Spinal cord (tissue), 10 donors: ENCODE data around the gene ATP6V1C2. TPM values are rescaled to one million over a fixed set of nuclear protein-coding genes. Genes with fewer than 3 reads are reported as not detected.

Source experiments
- DNase-seq, 6 donors: peaks; one replicate each; pipeline versions ENCODE4 v3.0.0 to v3.0.0-alpha.2; 2013 to 2015; ENCODE audit warnings: low spot score in 6 of 6, low read depth in 4 of 6
- H3K27ac ChIP-seq: one replicate; pipeline ENCODE4 v1.5.1; 2013; ENCODE audit warnings: low read depth, low read length, control low read depth
- H3K27me3 ChIP-seq: one replicate; pipeline ENCODE4 v1.6.1; 2013; ENCODE audit warnings: low read length; ENCODE audit not compliant: control insufficient read depth, insufficient read depth
- H3K36me3 ChIP-seq: one replicate; pipeline ENCODE4 v1.6.1; 2013; ENCODE audit warnings: low read length; ENCODE audit not compliant: control insufficient read depth, insufficient read depth
- H3K4me1 ChIP-seq: one replicate; pipeline ENCODE4 v1.6.1; 2013; ENCODE audit warnings: low read length; ENCODE audit not compliant: control insufficient read depth, insufficient read depth
- H3K4me3 ChIP-seq: one replicate; pipeline ENCODE4 v1.5.1; 2013; ENCODE audit warnings: low read depth, low read length, control low read depth
- H3K9me3 ChIP-seq: one replicate; pipeline ENCODE4 v1.6.1; 2013; ENCODE audit warnings: low read length; ENCODE audit not compliant: control insufficient read depth, insufficient read depth
- WGBS: methylation state at CpG from one replicate; pipeline ENCODE4 v1.1.5; 2013; ENCODE audit warnings: missing lambda C conversion rate; ENCODE audit not compliant: insufficient coverage; 5-methylcytosine and 5-hydroxymethylcytosine counted together
- polyA plus RNA-seq, 2 donors: library from polyadenylated mRNA; unstranded; fragments of 120-200 nt; gene quantifications; one replicate each; pipeline ENCODE4 v1.2.1, GENCODE V29; 2013; ENCODE audit not compliant: insufficient read length in 2 of 2
- total RNA-seq, 2 donors: library from RNA; depleted of rRNA in 1 of 2; stranded (reverse); fragments of 120-200 nt in 1 of 2; fragments of >200 nt in 1 of 2; gene quantifications; one replicate each; pipeline versions ENCODE4 v1.2.3 to v1.2.4, GENCODE V29; 2013 to 2014
- donor health status: healthy.

ATP6V1C2 gene
- total and polyA plus RNA-seq, 4 donors = 0.77 to 3.5 (median 1.7) TPM

- 84% methylated on average over 13 of the region's 13 CpGs for WGBS
- no peak for DNase-seq
Measured at GRCh38 chr2:10772868-10773215, 51.4 kb downstream of the ATP6V1C2 start.

GRCh38 chr2:10773821-10774341 is 52.5 kb downstream of the ATP6V1C2 start:
- 59% methylated on average over 8 of the region's 8 CpGs for WGBS
- Histone ChIP-seq H3K27ac (no peak overlapping the region), H3K27me3 (no peaks in the 10 kb centered on the region), H3K4me3 (no peak overlapping the region), H3K4me1 (peaks cover 19% of the 10 kb centered on the region), H3K36me3 (peaks cover 37% of the 10 kb centered on the region), H3K9me3 (no peaks in the 10 kb centered on the region)
- no peak for DNase-seq

More at GRCh38 chr2:10772868-10773215, 51.4 kb downstream of the ATP6V1C2 start:
- Histone ChIP-seq H3K36me3 (peaks cover 28% of the 10 kb centered on the region), H3K27me3 (no peaks in the 10 kb centered on the region), H3K9me3 (no peaks in the 10 kb centered on the region), H3K4me1 (peaks cover 19% of the 10 kb centered on the region), H3K27ac (no peak overlapping the region), H3K4me3 (no peak overlapping the region)

GRCh38 chr2:10774394-10774793 is 53.0 kb downstream of the ATP6V1C2 start:
- H3K4me1 ChIP-seq = peaks cover 19% of the 10 kb centered on the region
- no peak overlapping the region for H3K4me3 ChIP-seq
- DNase-seq = no peak
- 82% methylated on average over 3 of the region's 6 CpGs for WGBS
- H3K27me3 ChIP-seq = no peaks in the 10 kb centered on the region
- H3K9me3 ChIP-seq = no peaks in the 10 kb centered on the region
- peaks cover 37% of the 10 kb centered on the region for H3K36me3 ChIP-seq
- H3K27ac ChIP-seq = no peak overlapping the region

- Histone ChIP-seq H3K27ac (no peak overlapping the region), H3K27me3 (no peaks in the 10 kb centered on the region), H3K9me3 (no peaks in the 10 kb centered on the region), H3K36me3 (peaks cover 45% of the 10 kb centered on the region), H3K4me3 (no peak overlapping the region), H3K4me1 (peaks cover 19% of the 10 kb centered on the region)
- no peak for DNase-seq
- 59% methylated on average over 18 of the region's 23 CpGs for WGBS
Measured at GRCh38 chr2:10775021-10775780, 53.8 kb downstream of the ATP6V1C2 start.

- Histone ChIP-seq H3K4me1 (peaks cover 19% of the 10 kb centered on the region), H3K9me3 (no peaks in the 10 kb centered on the region), H3K36me3 (peaks cover 52% of the 10 kb centered on the region), H3K4me3 (no peak overlapping the region), H3K27me3 (no peaks in the 10 kb centered on the region), H3K27ac (no peak overlapping the region)
- no peak for DNase-seq
- WGBS = 87% methylated on average over 8 of the region's 13 CpGs
Measured at GRCh38 chr2:10775831-10776230, 54.4 kb downstream of the ATP6V1C2 start.

GRCh38 chr2:10776231-10776977 is 55.0 kb downstream of the ATP6V1C2 start:
- Histone ChIP-seq H3K4me3 (no peak overlapping the region), H3K27me3 (no peaks in the 10 kb centered on the region), H3K4me1 (peaks cover 19% of the 10 kb centered on the region), H3K27ac (no peak overlapping the region), H3K36me3 (peaks cover 57% of the 10 kb centered on the region), H3K9me3 (no peaks in the 10 kb centered on the region)
- no peak for DNase-seq
- 89% methylated on average over 27 of the region's 27 CpGs for WGBS

- 95% methylated on average over 9 of the region's 26 CpGs for WGBS
- peaks cover 64% of the 10 kb centered on the region for H3K36me3 ChIP-seq
Measured at GRCh38 chr2:10777111-10777841, 55.8 kb downstream of the ATP6V1C2 start.

GRCh38 chr2:10777842-10778723 is 56.7 kb downstream of the ATP6V1C2 start:
- no peak overlapping the region for H3K4me3 ChIP-seq

More at GRCh38 chr2:10777111-10777841, 55.8 kb downstream of the ATP6V1C2 start:
- Histone ChIP-seq H3K4me1 (peaks cover 19% of the 10 kb centered on the region), H3K9me3 (no peaks in the 10 kb centered on the region), H3K4me3 (no peak overlapping the region), H3K27ac (no peak overlapping the region), H3K27me3 (no peaks in the 10 kb centered on the region)
- no peak for DNase-seq

GRCh38 chr2:10778724-10779115 is 57.3 kb downstream of the ATP6V1C2 start:
- no peak for DNase-seq
- no peak overlapping the region for H3K4me3 ChIP-seq
- no peaks in the 10 kb centered on the region for H3K9me3 ChIP-seq
- no peak overlapping the region for H3K27ac ChIP-seq
- H3K4me1 ChIP-seq = peaks cover 18% of the 10 kb centered on the region
- H3K36me3 ChIP-seq = peaks cover 65% of the 10 kb centered on the region
- no peaks in the 10 kb centered on the region for H3K27me3 ChIP-seq
- WGBS = 96% methylated on average over 9 of the region's 12 CpGs

More at GRCh38 chr2:10777842-10778723, 56.7 kb downstream of the ATP6V1C2 start:
- H3K9me3 ChIP-seq = no peaks in the 10 kb centered on the region
- no peak for DNase-seq
- peaks cover 65% of the 10 kb centered on the region for H3K36me3 ChIP-seq
- H3K4me1 ChIP-seq = peaks cover 19% of the 10 kb centered on the region
- 92% methylated on average over 26 of the region's 27 CpGs for WGBS
- no peak overlapping the region for H3K27ac ChIP-seq
- H3K27me3 ChIP-seq = no peaks in the 10 kb centered on the region
